ENCODE measurements around the gene DONSON.

Gene DONSON

GRCh38 chr21:33560965-33561364 is 27.5 kb downstream of the DONSON start:
- DNase-seq = no peak

GRCh38 chr21:33559813-33560212 is 28.7 kb downstream of the DONSON start:
- DNase-seq = no peak

- DNase-seq = no peak
Measured at GRCh38 chr21:33558777-33559421, 29.6 kb downstream of the DONSON start.

GRCh38 chr21:33557447-33557846 is 31.0 kb downstream of the DONSON start:
- DNase-seq = no peak

GRCh38 chr21:33554982-33555344 is 33.5 kb downstream of the DONSON start:
- no peak for DNase-seq

- no peak for DNase-seq
Measured at GRCh38 chr21:33554236-33554981, 34.1 kb downstream of the DONSON start.

- DNase-seq = no peak
Measured at GRCh38 chr21:33552999-33553598, 35.4 kb downstream of the DONSON start.

GRCh38 chr21:33552093-33552998 is 36.1 kb downstream of the DONSON start:
- no peak for DNase-seq

GRCh38 chr21:33551664-33552063 is 36.8 kb downstream of the DONSON start:
- no peak for DNase-seq

GRCh38 chr21:33550772-33551660 is 37.5 kb downstream of the DONSON start:
- DNase-seq = no peak

- DNase-seq = no peak
Measured at GRCh38 chr21:33549848-33550771, 38.4 kb downstream of the DONSON start.

- DNase-seq = no peak
Measured at GRCh38 chr21:33546086-33546485, 42.4 kb downstream of the DONSON start.

GRCh38 chr21:33544451-33545195 is 43.9 kb downstream of the DONSON start:
- DNase-seq = no peak

GRCh38 chr21:33543505-33544129 is 44.9 kb downstream of the DONSON start:
- DNase-seq = no peak

- DNase-seq = peak; percentile 98
Measured at GRCh38 chr21:33542640-33543504, 45.6 kb downstream of the DONSON start, which contains the start of gene SON. TSS of gene SON (plus strand) at chr21:33543038. CDS start at chr21:33543093, 55 bp downstream.

GRCh38 chr21:33541756-33542639 is 46.5 kb downstream of the DONSON start, which contains the start of gene GART:
TSS of gene GART (minus strand) at chr21:33542117. CDS start at chr21:33539315, 2,802 bp downstream.
- peak; percentile 75 for DNase-seq

- no peak for DNase-seq
Measured at GRCh38 chr21:33541105-33541711, 47.3 kb downstream of the DONSON start.

Data from DMS79 (cell line).